Measurements from ENCODE around the gene NAA25.
"Not testable (repeated sequence)": the region's sequence is repeated elsewhere in the genome, so short reads cannot be mapped to it uniquely, and the experiment has no call there.

NAA25 gene

DNA sequence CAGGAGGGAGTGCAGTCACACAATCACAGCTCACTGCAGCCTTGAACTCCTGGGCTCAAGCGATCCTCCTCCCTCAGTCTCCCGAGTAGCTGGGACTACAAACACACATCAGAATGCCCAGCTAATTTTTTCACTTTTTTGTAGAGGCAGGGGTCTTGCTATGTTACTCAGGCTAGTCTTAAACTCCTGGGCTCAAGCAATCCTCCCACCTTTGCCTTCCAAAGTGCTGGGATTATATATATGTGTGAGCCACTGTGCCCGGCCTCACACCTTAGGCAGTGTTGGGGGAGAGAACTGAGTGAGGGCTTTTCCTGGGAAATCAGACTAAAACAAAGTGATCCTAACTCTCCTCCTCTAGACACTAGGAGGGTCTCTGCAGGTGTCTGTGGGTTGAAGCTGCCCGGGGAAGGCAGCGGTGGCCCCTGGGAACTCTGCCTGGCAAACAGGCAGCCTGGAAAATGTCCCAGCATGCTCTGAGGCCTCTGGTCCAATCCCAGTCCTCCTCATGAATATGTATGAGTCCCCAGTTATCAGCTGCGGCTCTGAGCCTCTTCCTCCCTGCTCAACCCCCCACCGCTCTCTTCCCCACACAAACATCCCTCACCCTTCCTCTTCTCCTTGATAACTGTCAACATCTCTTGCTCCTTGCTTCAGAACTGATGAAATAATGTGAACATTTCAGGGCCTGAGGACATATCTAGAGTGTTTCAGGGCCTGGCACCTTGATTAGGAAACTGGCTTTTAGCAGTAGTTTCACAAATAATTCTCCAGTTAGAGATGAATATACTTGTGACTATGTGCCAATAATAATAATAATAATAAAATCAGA, 7.9 kb upstream of the NAA25 start:
- no peak for DNase-seq (ENCODE audit: low spot score)

DNA sequence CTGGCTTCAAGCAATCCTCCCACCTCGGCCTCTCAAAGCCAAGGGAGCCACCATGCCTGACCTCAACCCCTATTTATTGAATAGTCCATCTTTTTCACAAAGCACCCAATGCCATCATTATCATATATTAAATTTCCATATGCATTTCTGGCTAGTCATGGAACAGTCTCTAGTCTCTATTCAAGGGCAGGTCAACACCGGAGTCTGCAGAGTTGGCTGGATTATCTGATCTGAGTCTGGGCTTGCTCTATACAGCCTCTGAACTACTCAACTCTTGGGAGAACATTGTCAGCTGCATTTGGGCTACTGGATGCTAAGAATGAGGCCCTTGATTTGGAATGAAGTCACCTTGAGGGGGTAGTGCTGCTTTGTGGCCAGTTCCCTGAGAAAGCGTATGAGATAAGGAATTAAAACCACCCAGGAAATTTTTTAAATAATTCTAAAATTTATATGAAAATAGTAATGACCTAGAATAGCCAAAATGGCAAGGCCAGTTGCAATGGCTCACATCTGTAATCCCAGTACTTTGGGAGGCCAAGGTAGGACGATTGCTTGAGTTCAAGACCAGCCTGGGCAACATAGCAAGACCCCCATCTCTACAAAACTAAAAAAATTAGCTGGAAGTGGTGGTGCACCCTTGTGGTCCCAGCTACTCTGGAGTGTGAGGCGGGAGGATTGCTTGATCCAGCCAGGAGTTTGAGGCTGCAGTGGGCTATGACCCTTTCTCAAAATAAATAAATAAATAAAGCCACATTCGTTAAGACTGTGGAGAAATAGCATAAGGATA, 6.9 kb upstream of the NAA25 start:
- DNase-seq (ENCODE audit: low spot score): no peak

DNA sequence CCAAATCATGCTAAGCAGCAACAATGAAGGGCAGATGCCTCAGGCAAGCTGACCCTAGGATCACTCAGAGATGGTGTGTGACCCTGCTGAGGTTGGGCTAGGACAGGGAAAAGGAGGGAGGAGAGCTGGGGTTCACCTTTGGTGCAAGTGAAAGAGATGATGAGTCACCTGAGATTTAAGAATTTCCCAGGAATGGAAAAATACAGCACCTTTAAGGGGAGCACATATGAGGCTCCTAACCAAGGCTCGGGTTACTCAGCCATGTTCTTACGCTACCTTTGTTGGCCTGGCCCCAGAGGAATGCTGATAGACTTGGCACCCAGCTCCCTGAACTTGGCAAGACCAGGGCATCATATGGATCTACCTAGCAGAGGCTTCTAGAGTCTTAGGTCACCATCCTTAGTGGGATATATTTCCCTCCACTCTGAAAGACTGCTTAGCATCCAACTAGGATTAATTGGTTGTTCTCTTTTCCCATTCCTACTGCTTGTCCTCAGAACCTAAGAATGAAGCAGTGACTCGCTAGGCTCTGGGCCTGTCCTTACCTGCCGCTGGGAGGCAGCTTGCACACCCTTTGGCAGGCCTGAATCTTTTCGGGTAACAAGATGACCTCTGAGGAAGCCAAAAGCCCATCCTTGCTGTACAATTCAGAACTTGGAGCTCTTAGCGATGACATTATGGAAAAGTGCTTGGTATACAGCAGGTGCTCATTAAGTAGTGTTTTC, 4.0 kb upstream of the NAA25 start:
- DNase-seq (ENCODE audit: low spot score): no peak

DNA sequence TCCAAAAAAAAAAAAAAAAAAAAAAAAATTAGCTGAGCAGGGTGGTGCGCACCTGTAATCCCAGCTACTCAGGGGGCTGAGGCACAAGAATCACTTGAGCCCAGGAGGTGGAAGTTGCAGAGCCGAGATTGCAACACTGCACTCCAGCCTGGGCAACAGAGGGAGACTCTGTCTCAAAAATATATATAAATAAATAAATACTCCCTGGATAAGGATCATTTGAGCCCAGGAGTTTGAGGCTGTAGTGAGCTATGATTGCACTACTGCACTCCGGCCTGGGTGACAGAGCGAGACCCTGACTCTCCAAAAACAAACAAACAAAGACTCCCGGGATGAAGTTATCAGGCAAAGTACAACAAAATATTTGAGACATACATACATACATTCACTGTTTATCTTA, 3.3 kb upstream of the NAA25 start:
- DNase-seq (ENCODE audit: low spot score): no peak

DNA sequence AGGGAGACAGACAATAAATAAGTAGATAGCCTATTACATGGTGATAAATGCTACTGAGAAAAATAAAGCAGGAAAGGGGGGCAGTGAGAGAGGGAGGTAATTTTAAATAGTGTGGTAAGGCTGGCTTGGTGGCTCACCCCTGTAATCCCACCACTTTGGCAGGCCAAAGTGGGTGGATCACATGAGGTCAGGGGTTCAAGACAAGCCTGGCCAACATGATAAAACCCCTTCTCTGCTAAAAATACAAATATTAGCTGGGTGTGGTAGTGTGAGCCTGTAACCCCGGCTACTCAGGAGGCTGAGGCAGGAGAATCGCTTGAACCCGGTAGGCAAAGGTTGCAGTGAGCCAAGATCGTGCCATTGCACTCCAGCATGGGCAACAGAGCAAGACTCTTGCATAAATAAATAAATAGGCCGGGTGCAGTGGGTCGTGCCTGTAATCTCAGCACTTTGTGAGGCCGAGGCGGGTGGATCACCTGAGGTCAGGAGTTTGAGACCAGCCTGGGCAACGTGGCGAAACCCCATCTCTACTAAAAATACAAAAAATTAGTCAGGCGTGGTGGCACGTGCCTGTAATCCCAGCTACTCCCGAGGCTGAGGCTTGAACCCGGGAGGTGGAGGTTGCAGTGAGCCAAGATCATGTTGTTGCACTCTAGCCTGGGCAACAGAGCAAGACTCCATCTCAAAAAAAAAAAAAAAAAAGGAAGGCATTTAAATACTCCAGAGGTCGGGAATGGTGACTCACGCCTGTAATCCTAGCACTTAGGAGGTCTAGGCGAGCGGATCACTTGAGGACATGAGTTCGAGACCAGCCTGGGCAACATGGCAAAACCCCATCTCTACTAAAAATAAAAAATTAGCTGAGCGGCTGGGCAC, 2.4 kb upstream of the NAA25 start:
- not testable (repeated sequence) for DNase-seq (ENCODE audit: low spot score)

DNA sequence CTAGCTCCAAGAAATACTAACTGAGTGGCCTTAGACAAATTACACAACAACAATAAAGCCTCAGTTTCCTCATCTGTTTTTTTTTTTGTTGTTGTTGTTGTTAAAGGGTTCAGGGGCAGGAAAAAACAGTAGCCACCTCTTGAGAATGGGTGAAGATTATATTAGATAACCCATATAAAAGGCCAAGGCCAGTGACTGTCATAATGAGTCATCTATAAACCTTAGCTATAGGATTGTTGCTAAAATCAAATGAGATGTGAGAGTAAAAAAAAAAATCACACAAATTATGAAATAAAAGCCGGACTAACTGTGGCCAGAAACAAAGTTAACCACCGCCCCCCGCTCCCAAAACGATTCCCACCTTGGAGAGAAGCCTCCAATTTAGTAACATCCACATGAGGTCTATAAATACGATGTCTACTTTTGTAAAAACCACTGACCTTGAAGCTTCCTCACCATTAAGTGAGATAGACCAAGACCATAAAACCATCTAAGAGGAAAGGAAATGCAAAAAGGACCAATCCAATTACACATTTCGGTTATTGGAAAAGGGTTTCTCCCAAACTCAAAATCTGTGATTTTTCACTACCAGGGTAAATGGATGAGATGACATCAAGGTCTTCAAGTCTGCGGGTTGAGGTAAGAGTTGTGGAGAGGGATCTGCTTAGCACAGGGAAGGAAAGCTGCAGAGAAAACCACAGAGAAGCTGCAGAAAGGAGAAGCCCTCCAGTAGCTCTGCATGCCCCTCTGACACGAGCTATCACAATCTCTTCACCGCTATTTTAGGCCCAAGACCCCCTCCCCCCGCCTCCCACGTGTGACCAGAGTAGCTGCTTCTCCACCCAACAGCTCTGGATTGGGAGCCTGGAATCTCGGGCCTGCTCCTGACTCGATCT, 1.0 kb downstream of the NAA25 start:
- peak; percentile 71 for DNase-seq (ENCODE audit: low spot score)

DNA sequence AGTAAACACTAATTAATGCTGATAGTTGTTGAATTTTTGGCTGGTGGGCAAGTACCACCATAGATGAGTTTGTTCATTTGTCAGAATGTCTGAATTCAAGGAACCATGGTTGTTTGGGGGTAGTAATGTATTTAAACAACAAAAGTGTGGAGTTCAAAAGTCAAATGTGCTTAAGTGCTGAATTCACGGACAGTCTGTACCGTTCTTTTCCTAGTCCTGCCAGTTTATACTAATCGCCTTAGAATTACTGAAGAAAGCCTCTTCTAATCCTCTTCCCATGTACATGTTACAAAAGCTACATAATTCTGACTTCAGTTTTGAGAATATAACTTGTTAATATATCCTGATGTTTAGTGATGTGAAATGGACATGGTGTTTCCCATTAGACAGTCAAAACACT, 2.7 kb downstream of the NAA25 start:
- no peak for DNase-seq (ENCODE audit: low spot score)

DNA sequence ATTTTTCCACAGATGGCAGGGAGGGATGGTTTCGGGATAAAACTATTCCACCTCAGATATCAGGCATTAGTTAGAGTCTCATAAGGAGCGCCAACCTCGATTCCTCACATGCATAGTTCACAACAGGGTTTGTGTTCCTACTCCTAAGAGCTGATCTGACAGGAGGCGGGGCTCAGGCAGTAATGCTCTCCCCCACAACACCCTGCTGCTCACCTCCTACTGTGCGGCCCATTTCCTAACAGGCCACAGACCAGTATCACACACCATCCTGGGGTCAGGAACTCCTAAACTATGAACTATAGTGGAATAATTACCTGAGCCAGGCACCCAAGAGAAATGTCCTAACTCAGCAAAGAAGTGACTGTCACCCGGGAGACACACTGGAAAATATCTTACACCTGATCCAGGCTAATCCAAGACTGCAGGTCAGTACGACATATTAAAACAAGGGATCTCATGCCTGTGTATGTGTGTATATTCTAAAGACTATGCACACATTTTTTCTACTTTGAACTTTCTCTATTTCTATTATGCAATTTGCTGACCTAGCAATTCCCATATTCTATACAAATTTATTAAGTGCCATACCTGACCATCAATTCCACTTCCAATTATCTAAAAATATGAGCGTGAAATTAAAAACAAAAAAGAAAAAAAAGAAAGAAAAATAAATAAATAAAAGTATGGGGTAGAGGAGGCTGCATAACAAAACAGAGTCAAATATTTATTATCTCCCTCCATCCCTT, 4.7 kb downstream of the NAA25 start:
- no peak for DNase-seq (ENCODE audit: low spot score)

DNA sequence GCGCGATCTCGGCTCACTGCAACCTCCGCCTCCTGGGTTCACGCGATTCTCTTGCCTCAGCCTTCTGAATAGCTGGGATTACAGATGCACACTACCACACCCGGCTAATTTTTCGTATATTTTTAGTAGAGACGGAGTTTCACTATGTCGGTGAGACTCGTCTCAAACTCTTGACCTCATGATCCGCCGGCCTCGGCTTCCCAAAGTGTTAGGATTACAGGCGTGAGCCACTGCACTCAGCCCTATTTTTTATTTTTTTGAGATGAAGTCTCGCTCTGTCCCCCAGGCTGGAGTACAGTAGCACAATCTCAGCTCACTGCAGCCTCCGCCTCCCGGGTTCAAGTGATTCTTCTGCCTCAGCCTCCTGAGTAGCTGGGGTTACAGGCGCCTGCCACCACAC, 5.8 kb downstream of the NAA25 start:
- not testable (repeated sequence) for DNase-seq (ENCODE audit: low spot score)

DNA sequence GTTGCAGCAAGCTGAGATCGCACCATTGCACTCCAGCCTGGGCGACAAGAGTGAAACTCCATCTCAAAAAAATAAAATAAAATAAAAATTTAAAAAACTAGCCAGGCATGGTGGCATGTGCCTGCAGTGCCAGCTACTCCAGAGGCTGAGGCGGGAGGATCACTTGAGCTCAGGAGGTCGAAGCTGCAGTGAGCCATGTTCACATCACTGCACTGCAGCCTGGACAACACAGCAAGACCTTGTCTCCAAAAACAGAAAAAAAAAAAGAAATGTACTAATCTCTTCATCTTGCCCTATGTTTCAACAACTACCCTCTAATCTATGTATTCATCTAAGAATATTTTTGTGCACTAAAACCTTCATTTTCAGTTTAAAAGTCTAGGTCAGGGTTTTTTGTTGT, 6.5 kb downstream of the NAA25 start:
- no peak for DNase-seq (ENCODE audit: low spot score)

DNA sequence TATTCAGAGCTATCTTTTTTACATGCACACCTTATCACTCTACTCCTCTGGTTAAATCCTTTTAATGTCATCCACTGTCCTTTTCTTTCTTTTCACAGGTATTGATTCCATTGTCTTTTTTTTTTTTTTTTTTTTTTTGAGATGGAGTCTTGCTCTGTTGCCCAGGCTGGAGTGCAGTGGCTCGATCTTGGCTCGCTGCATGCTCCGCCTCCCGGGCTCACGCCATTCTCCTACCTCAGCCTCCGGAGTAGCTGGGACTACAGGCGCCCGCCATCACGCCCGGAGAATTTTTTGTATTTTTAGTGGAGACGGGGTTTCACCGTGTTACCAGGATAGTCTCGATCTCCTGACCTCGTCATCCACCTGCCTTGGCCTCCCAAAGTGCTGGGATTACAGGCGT, 8.1 kb downstream of the NAA25 start:
- not testable (repeated sequence) for DNase-seq (ENCODE audit: low spot score)

DNA sequence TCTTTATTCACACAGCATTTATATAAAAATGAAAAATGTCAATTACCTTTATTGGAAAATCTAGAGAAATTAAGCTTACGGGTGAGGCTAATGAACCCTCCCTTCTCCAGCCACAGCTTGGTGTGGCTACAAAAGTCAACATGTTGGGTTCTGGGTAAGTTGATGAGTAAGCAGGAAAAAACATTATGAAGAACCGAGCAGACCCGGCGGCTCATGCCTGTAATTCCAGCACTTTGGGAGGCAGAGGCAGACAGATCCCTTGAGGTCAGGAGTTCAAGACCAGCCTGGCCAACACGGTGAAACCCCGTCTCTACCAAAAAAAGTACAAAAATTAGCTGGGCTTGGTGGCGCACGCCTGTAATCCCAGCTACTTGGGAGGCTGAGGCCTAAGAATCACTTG, 10.9 kb downstream of the NAA25 start:
- peak; percentile 20 for DNase-seq (ENCODE audit: low spot score)

DNA sequence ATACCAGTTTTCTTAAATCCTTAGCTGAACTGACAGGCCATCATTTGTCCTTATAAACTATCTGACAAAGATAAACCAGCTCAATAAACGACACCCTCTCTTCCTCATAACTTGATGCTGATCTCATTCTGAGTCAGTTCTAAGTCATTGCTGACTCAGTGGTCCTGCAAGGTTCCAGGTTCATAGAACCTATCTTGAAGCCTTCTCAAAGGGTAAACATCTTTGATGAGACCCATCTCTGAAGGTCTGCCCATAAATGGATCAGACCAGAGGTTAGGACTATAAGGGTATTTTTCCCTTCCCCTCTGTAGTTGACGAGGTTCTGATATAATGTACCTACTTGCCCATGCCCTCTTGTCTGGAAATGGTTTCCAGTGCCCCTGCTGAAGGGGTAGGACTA, 11.9 kb downstream of the NAA25 start:
- DNase-seq (ENCODE audit: low spot score): peak; percentile 90

DNA sequence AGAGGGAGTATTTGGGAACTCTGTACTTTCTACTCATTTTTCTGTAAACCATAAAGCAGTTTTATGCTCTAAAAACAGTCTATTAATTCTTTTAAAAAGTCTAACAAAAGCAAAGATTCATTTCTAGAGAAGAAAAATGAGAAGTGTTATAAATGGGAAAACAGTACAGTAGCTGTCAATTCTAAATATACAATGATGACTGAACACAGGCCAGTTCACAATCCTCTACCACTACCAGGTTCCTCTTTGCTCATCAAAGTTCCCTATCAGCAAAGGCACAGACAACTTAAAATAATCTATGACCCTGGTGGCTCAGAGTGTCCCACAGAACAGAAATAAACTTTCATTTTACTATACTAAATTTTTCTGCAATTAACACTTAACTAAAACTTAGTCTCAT, 12.5 kb downstream of the NAA25 start:
- no peak for DNase-seq (ENCODE audit: low spot score)

DNA sequence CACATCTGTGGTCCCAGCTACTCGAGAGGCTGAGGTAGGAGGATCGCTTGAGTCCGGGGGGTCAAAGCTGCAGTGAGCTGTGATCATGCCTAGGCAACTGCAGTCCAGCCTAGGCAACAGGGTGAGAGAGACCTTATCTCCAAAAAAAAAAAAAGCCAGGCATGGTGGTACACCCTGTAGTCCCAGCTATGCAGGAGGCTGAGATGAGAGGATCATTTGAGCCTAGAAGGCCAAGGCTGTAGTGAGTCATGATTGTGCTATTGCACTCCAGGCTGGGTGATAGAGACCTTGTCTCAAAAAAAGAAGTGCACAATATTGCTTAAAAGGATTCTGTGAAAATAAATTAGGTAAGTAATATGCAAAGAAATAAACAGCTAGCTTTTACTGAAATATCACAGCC, 17.0 kb downstream of the NAA25 start:
- no peak for DNase-seq (ENCODE audit: low spot score)

DNA sequence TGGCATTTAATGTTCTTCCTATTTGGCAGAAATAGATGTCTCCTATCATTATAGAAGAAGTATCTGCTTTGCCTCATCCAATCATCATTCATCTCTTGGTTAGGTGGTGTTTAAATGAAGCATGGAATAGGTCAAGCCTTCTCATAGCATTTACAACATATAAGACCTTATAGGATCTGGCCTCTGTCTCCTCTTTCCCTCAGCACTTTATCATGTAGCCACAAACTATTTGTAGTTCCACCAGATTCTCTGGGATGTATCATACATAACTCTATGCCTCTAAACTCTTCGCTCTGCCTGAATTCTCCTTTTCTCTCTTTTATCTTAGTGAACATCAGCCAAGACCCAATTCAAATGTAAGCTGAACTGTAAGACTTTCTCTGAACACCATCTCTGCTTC, 20.7 kb downstream of the NAA25 start:
- no peak for DNase-seq (ENCODE audit: low spot score)

DNA sequence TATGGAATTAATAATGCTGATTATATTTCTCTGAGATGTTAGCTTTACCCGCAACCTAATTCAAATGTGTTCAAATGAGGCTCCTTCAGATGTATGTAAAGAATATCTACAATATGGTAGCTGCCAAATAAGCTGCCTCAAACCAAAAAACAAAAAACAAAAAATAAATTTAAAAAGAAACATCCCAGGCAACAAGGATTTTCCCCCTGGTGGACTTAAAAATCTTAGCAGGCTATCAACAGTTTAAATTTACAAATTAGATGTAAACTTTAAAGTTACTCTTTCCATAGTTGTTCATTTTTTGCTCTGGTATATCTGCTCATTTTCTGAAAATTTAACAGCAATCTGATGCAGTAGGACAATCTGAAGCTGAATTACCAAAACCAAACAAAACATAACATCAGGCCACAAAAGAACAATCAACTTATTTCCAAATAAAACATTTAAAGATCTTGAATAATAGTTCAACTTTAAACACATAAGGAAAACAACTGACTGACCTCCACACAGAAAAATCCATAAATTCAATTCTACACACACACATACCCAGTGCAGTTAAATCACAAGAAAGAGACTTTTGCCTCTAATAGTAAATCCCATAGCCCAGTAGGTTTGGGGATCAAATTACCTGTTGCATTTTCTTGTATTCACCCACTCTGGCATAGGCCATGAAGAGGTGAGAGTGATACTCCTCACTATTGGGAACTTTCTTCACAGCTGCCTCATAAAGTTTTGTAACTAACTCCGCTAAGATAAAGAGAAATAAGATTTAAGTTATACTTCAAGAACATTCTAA, 21.3 kb downstream of the NAA25 start:
- no peak for DNase-seq (ENCODE audit: low spot score)

DNA sequence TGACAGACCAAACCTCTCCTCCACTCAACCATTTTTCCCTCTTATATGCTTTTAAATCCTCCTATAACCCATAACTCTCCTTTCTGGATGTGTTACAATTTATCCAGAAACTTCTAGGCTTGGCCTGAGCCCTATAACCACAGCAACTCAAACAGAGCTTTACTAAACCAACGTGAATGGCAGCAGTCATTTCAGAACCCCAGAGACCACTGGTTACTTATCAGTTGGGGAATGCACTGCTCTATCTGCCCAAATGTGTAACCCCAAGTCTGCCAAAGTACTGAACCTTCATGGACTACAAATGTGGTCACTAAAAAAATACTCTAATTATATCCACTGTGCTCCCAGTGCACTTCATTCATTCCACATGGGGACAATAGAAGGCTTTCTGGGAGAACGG, 42.0 kb downstream of the NAA25 start:
- no peak for DNase-seq (ENCODE audit: low spot score)

DNA sequence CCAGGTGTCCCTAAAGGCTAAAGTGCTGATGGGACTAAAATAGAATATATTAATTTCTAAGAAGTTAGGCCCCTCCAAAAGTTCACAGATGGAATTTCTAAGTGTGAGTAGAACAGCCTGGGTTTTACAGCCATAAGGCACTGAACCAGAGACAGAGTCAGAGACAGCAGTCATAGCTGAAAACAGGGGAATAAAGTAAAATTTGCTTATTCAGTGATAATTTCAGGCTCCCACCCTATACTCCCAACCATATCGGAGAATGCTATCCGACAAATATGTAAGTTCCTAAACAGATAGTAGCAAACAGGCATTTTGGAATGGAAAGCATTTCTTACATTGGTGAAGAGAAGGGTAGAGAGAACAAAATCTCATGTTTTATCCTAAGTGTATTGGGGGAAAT, 45.3 kb downstream of the NAA25 start:
- no peak for DNase-seq (ENCODE audit: low spot score)
